Hepatocyte (in vitro differentiated cells): ENCODE measurements around the gene ERCC3.

Experiments used
- CTCF ChIP-seq: fragments of 200-600 bp; sonication (generic); IDR thresholded peaks from 2 replicates; pipeline ENCODE4 v1.5.1; 2016; ENCODE audit warnings: antibody characterized with exemption, mild to moderate bottlenecking; ENCODE audit not compliant: poor library complexity
- EZH2 ChIP-seq: fragments of 200-600 bp; sonication (generic); IDR thresholded peaks from 2 replicates; pipeline ENCODE4 v1.6.1; 2016; ENCODE audit warnings: antibody characterized with exemption, mild to moderate bottlenecking, borderline replicate concordance
- EZH2phosphoT487 ChIP-seq: fragments of 200-600 bp; sonication (generic); IDR thresholded peaks from one replicate; pipeline ENCODE4 v1.6.1; 2018; ENCODE audit warnings: antibody characterized with exemption, mild to moderate bottlenecking, low read depth, moderate library complexity; ENCODE audit not compliant: unreplicated experiment, severe bottlenecking

DNA sequence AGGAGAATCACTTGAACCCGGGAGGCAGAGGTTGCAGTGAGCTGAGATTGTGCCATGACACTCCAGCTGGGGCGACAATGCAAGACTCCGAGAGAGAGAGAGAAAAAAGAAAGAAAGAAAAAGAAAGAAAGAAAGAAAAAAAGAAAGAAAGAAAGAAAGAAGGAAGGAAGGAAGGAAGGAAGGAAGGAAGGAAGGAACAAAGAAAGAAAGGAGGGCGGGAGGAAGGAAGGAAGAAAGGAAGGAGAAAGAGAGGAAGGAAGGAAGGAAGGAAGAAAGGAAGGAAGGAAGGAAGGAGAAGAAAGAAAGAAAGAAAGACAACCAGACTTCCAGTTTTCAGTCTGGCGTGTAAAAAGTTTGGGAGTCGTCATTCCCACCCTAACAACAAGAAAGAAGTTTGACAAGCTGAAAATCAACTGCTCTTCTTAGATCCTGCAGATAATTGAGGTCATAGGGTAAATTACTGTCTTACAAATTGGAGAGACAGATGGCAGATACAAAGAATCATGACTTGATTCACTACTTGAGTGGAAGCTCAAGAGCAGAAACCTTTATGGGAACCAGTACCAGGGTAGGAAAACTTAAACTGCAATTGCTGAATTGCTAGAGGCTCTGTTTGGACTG, 58.8 kb downstream of the ERCC3 start:
- TF ChIP-seq CTCF (no peak), EZH2phosphoT487 (no peak), EZH2 (no peak)
